Panc1 (cell line): ENCODE results near the gene DPYD.

Experiments
- POLR2AphosphoS5 ChIP-seq: IDR thresholded peaks from 2 replicates; pipeline ENCODE4 v1.6.1; 2012; ENCODE audit warnings: mild to moderate bottlenecking, low read depth, low read length, moderate library complexity
- TF ChIP-seq, protein P1 (sequence below): fragments of 450-650 bp; IDR thresholded peaks from 2 replicates; pipeline ENCODE4 v1.5.1; 2017; ENCODE audit warnings: mild to moderate bottlenecking

DNA sequence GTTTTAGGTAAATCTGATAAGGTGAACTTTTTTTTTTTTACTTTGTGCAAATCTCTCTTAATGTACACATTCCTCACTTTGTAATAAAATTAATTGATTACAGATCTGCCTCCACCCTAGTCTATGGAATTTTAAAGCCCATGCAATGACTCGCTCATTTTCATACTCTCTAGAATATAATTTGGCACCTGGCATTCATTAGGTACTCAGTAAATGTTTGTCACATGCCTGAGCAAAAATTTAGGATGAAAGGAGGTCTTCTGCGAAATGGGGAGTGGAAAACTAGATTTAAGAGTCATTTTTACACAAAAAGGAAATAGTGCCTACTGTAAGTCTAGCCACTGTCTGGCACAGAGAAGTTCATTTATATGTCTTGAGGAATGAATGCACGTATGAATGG is 350.1 kb downstream of the DPYD start:
- TF ChIP-seq, protein P1, sequence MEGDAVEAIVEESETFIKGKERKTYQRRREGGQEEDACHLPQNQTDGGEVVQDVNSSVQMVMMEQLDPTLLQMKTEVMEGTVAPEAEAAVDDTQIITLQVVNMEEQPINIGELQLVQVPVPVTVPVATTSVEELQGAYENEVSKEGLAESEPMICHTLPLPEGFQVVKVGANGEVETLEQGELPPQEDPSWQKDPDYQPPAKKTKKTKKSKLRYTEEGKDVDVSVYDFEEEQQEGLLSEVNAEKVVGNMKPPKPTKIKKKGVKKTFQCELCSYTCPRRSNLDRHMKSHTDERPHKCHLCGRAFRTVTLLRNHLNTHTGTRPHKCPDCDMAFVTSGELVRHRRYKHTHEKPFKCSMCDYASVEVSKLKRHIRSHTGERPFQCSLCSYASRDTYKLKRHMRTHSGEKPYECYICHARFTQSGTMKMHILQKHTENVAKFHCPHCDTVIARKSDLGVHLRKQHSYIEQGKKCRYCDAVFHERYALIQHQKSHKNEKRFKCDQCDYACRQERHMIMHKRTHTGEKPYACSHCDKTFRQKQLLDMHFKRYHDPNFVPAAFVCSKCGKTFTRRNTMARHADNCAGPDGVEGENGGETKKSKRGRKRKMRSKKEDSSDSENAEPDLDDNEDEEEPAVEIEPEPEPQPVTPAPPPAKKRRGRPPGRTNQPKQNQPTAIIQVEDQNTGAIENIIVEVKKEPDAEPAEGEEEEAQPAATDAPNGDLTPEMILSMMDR = no peak
- no peak for TF ChIP-seq POLR2AphosphoS5
